IPS-18c (cell line): ENCODE results near the gene ZNF593.
A peak's percentile ranks its signal among the peaks of the same experiment; 100 is the strongest.

Experiments
- H3K4me3 ChIP-seq: 2 replicates; pipeline ENCODE4 v1.7.0; 2013; ENCODE audit warnings: low read depth, mild to moderate bottlenecking, low read length, moderate library complexity; ENCODE audit not compliant: insufficient read depth
- H3K9me3 ChIP-seq: one replicate; pipeline ENCODE4 v1.6.1; 2013; ENCODE audit warnings: mild to moderate bottlenecking, low read length, moderate library complexity; ENCODE audit not compliant: control insufficient read depth, insufficient read depth

The ZNF593 gene

DNA sequence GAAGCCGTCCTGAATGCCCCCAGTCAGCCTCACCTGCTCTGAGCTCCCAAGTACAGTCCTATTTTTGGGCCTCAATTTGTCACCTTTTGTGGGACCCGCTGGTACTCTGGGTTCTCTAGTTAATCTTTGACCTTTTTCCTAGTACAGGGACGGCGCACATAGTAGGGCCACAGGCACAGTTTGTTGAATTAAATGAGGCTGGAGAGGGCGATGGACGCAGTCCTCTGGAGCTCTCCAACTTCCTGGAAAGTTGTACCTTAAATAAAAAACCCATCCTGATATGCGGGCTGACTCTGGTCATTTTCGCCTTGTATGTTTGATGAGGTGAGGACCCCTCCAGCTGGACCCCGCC is 6.0 kb upstream of the ZNF593 start:
- Histone ChIP-seq H3K9me3 (no peaks in the 10 kb centered on the region), H3K4me3 (no peak overlapping the region; the same call in 1 of the 2 replicates)

GRCh38 chr1:26164036-26164860 is 5.5 kb upstream of the ZNF593 start:
- no peaks in the 10 kb centered on the region for H3K9me3 ChIP-seq
- peak overlapping the region; percentile 58 for H3K4me3 ChIP-seq

- Histone ChIP-seq H3K9me3 (no peaks in the 10 kb centered on the region), H3K4me3 (peak overlapping the region; percentile 58; the same call in 1 of the 2 replicates)
Observed at GRCh38 chr1:26164861-26165842, 4.6 kb upstream of the ZNF593 start.

- Histone ChIP-seq H3K9me3 (no peaks in the 10 kb centered on the region), H3K4me3 (no peak overlapping the region)
Observed at GRCh38 chr1:26166719-26167281, 2.9 kb upstream of the ZNF593 start.

DNA sequence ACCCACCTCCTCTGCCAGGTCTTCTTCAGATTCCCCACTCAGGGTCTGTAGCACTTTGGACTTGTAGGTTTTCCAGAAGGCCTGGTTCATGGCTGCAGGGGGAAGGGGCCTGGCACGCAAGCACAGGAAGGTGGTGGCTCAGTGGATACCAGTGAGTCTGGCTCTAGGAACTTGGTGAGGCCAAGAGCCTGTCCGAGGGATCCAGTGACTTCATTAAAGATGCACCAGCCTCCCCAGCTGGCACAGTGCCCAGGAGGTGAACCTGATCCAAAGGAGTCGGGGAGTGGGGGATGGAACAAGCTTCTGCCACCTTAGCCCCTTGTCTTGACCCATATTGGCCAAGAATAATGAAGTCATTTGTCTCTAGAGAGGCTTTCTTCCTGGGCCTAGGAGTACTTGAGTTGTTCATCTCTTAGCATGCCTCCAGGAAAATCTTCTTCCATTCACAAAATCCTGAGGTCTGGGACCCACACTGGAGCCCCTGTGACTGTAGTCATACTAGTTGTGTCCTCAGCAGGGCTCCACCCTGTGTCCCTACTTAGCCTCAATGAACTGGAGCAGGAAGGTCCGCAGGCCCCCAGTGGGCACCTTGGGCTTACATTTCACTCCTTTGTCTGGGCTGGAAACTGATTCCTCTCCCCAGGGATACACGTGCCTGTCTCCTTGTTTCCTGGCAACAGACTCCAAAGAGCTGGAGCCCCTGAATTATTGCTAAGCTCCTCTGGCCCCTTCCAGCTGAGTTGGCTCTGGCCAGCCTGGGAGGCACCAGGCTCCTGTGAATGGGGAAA is 1.1 kb upstream of the ZNF593 start, which contains the start of gene C1orf232:
Gene C1orf232, minus strand, starts transcription at position 554 of the 788 bp plus-strand sequence. Its CDS starts 464 bp downstream, at position 90.
- Histone ChIP-seq H3K9me3 (no peaks in the 10 kb centered on the region), H3K4me3 (peak within 1 kb of the TSS; percentile 90)

DNA sequence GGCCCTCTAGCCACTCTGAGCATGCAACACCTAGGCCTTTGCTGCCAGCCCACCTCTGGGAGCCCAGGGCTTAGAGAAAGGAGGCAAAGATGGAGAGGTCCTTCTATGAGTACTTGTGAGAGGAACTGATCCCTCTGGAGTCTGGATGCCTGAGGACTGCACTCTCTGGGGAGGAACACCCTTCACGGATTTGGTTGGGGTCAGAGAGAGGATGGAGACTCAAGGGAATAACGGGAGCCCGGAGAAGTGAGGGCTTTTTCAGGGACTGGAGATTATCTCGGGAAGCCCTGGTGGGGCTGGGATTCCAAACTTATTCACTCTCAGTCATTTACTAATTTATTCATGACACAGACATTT is 532 bp upstream of the ZNF593 start:
- Histone ChIP-seq H3K9me3 (no peaks in the 10 kb centered on the region), H3K4me3 (no peak overlapping the region; the same call in 1 of the 2 replicates)

DNA sequence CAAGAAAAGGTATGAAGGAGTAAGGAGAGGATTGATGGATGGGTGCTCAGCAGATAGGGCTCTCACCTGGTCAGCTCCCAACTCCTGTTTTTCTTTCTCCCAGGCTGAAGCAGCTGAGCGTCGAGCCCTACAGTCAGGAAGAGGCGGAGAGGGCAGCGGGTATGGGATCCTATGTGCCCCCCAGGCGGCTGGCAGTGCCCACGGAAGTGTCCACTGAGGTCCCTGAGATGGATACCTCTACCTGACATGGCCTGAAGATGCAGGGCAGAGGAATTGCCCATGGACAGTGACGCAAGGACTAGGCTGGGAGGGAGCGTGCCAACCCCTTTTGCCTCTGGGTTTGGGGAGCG is 739 bp downstream of the ZNF593 start:
- peak overlapping the region; percentile 90 for H3K4me3 ChIP-seq
- H3K9me3 ChIP-seq: no peaks in the 10 kb centered on the region

GRCh38 chr1:26171084-26172072 is 1.7 kb downstream of the ZNF593 start, which contains the start of gene ZNF593OS:
Gene ZNF593OS, minus strand, starts transcription at chr1:26171832. Its CDS starts 171 bp downstream, at chr1:26171661.
- Histone ChIP-seq H3K4me3 (peak within 1 kb of the TSS; percentile 90; the same call in 1 of the 2 replicates), H3K9me3 (no peaks in the 10 kb centered on the region)

DNA sequence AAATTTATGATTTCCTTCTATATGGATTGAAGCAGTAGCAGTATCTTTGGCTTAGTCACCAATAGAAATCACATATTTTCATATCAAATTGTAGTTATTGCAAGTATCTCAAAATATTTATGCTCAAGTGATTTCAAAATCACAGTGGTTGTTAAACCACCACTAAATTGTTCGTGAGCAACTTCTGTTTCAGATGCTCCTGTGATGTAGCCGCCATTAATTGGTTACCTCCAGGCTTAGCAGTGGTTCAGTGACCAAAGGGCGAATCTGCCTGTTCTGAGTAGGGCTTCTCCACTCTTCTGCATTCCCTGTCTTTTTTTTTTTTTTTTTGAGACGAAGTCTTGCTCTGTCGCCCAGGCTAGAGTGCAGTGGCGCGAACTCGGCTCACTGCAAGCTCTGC is 5.6 kb downstream of the ZNF593 start:
- Histone ChIP-seq H3K9me3 (no peaks in the 10 kb centered on the region), H3K4me3 (no peak overlapping the region)

DNA sequence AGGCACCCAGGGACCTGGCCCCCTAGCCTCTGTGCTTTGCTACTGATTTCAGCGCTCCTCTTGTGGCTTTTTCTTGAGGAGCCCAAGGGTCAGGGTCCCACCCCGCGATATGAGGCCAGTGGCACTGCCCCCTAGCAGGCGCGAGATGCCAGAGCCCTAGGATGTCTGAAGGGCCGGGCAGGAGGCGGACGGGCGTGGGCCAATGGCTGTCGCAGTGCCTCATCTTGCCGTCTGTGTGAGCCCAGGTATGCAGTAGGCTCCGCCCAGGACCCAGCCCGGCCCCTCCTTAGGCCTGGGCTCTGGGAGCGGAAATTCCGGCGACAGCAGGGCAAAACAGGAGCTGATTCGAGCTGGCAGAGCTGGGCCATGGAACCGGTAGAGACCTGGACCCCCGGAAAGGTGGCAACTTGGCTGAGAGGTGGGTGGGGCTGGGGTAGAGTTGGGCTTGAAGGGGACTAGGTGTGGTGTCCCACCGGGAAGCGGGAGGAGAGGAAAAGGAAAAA is 7.5 kb downstream of the ZNF593 start, which contains the start of gene CNKSR1:
Gene CNKSR1, plus strand, starts transcription at position 310 of the 503 bp plus-strand sequence. Its CDS starts 57 bp downstream, at position 367.
- Histone ChIP-seq H3K9me3 (no peaks in the 10 kb centered on the region), H3K4me3 (peak within 1 kb of the TSS; percentile 52)

- Histone ChIP-seq H3K4me3 (no peak overlapping the region), H3K9me3 (no peaks in the 10 kb centered on the region)
Observed at GRCh38 chr1:26180010-26180506, 10.3 kb downstream of the ZNF593 start.

DNA sequence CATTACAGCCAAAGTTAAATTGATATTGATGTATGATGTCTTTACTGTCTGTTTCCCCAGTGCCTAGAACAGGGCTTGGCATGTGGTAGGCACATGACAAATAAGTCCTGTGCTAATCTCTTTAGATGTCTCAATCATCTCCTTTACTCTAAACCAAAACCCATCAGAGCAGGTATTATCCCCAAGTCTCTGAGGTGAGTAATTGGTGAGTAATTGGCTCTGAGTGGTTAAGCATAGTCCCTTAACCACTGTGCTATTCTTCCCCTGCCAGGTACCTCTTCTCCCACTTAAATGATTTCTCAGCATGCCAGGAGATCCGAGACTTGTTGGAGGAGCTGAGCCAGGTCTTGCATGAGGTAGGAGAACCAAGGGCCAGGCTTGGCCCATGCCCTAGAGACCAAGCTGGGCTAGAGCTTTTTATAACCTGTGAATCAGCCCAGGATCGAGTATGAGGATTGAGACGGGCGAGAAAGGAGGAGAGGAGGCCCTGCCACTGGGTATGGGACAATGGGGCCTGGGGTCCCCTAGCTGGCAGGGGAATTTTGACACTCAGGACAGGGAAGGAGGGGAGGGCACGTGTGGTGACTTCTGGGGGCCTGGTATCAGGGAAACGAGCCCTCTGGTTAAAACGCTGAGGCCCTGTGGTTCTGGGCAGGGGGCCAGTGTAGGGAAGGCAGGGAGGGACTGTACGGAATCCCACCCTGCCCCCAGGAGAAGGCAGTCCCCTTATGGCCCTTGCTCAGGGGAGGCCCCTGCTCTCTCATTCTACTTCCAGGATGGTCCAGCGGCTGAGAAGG is 12.1 kb downstream of the ZNF593 start:
- Histone ChIP-seq H3K4me3 (no peak overlapping the region), H3K9me3 (no peaks in the 10 kb centered on the region)

DNA sequence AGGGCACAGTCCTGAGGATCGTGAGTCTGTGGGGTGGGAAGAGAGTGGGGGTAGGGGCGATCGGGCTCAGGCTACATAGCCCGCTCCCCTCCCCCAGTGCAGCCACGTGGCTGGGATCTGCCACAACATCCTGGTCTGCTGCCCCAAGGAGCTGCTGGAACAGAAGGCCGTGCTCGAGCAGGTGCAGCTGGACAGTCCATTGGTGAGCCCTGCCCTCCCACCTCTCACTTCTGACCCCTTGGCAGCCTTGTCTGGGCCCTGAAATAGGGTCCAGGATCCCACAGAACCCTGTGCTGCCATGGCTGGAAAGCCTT is 12.6 kb downstream of the ZNF593 start:
- Histone ChIP-seq H3K9me3 (no peaks in the 10 kb centered on the region), H3K4me3 (no peak overlapping the region)

DNA sequence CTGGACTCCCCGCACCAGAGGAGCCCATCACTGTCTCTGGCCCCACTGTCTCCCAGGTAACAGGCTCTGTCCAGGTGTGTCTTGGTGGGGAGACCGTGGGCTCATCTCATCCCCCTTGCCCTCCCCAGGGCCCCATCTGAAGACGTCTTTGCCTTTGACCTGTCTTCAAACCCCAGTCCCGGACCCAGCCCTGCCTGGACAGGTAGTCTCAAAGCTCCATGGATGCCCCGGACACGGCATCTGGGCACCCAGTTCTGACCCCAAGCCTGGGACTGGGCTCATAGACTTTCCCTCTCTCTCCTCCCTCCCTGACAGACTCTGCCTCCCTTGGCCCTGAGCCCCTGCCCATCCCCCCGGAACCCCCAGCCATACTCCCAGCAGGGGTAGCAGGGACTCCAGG is 14.4 kb downstream of the ZNF593 start:
- Histone ChIP-seq H3K4me3 (no peak overlapping the region), H3K9me3 (no peaks in the 10 kb centered on the region)

- no peak overlapping the region for H3K4me3 ChIP-seq
- H3K9me3 ChIP-seq: no peaks in the 10 kb centered on the region
Observed at GRCh38 chr1:26184883-26185282, 15.2 kb downstream of the ZNF593 start.
